Spleen (tissue), 11 donors: Measurements from ENCODE around the gene PPFIA2. TPM values are rescaled to one million over a fixed set of nuclear protein-coding genes. Genes with fewer than 3 reads are reported as not detected.

ENCODE experiments used
- DNase-seq: peaks from one replicate; pipeline ENCODE4 v3.0.0-alpha.2; 2020
- H3K27ac ChIP-seq, 8 donors: fragments of 200-600 bp; sonication (generic) in 7 of 8; 1 replicate in 4 of 8; 2 replicates in 4 of 8; pipeline versions ENCODE4 v1.5.0 to v1.8.0; 2016 to 2021; ENCODE audit warnings: inconsistent platforms in 4 of 8, mild to moderate bottlenecking in 4 of 8, moderate library complexity in 1 of 8
- H3K27me3 ChIP-seq, 7 donors: fragments of 200-600 bp; sonication (generic) in 6 of 7; replicated peaks in 1 of 7; 1 replicate in 4 of 7; 2 replicates in 3 of 7; pipeline versions ENCODE4 v1.5.0 to v1.8.0; 2016 to 2021; ENCODE audit warnings: inconsistent platforms in 3 of 7, mild to moderate bottlenecking in 1 of 7
- H3K36me3 ChIP-seq, 6 donors: fragments of 200-600 bp; sonication (generic) in 5 of 6; 1 replicate in 4 of 6; 2 replicates in 2 of 6; pipeline versions ENCODE4 v1.5.0 to v1.8.0; 2016 to 2021; ENCODE audit warnings: inconsistent platforms in 2 of 6
- H3K4me1 ChIP-seq, 6 donors: fragments of 200-600 bp; sonication (generic) in 5 of 6; 1 replicate in 3 of 6; 2 replicates in 3 of 6; pipeline versions ENCODE4 v1.5.0 to v1.8.0; 2016 to 2021; ENCODE audit warnings: inconsistent platforms in 3 of 6
- H3K4me3 ChIP-seq, 8 donors: fragments of 200-600 bp; sonication (generic) in 7 of 8; 1 replicate in 4 of 8; 2 replicates in 4 of 8; pipeline versions ENCODE4 v1.5.0 to v1.8.0; 2016 to 2021; ENCODE audit warnings: inconsistent platforms in 4 of 8, mild to moderate bottlenecking in 4 of 8, moderate library complexity in 2 of 8
- H3K9me3 ChIP-seq, 8 donors: fragments of 200-600 bp; sonication (generic) in 7 of 8; 1 replicate in 4 of 8; 2 replicates in 4 of 8; pipeline versions ENCODE4 v1.5.0 to v1.8.0; 2016 to 2021; ENCODE audit warnings: inconsistent platforms in 4 of 8
- CTCF ChIP-seq, 11 experiments: fragments of 200-600 bp in 7 of 11; fragments of 450-650 bp in 4 of 11; sonication (generic) in 4 of 11; IDR thresholded peaks in 8 of 11; conservative IDR thresholded peaks in 3 of 11; 1 replicate in 7 of 11; 2 replicates in 4 of 11; pipeline versions ENCODE4 v1.4.0 to v1.8.0; 2016 to 2021; ENCODE audit warnings: antibody characterized with exemption in 11 of 11, inconsistent platforms in 4 of 11, mild to moderate bottlenecking in 1 of 11
- POLR2A ChIP-seq, 3 donors: fragments of 450-650 bp; IDR thresholded peaks; one replicate each; pipeline ENCODE4 v1.5.1; 2017; ENCODE audit warnings: antibody characterized with exemption in 3 of 3, mild to moderate bottlenecking in 1 of 3
- POLR2AphosphoS5 ChIP-seq, 3 donors: sonication (generic); formaldehyde crosslinking; IDR thresholded peaks; one replicate each; pipeline ENCODE4 v1.5.1; 2017; ENCODE audit warnings: antibody characterized with exemption in 3 of 3
- WGBS, 5 donors: extraction: QIAGEN DNeasy Blood & Tissue Kit in 3 of 5; methylation state at CpG; one replicate each; pipeline versions ENCODE4 v1.1.5 to v1.1.7; 2013 to 2018; 5-methylcytosine and 5-hydroxymethylcytosine counted together
- intact Hi-C: fragments of 100-400 bp; cut with DNase I; formaldehyde crosslinking; loops from one replicate; pipeline ENCODE4 v1.15.0; 2023; ENCODE audit warnings: low total_unique reads
- polyA plus RNA-seq, 3 donors: library from polyadenylated mRNA; stranded (reverse); fragments of 200-250 nt; gene quantifications; one replicate each; pipeline ENCODE4 v1.2.1, GENCODE V29; 2013
- total RNA-seq, 7 donors: library from RNA; depleted of rRNA in 3 of 7; stranded (reverse); fragments of >200 nt in 3 of 7; fragmentation: NEBNext Ultra II Directional in 4 of 7; extraction: Animal tissue kit (Norgen Biotek cat#: 25700) in 4 of 7; gene quantifications; one replicate each; pipeline versions ENCODE4 v1.1.0 to v1.2.1, GENCODE V29; 2016 to 2021
- donor health status: healthy with polysubstance abuse.
- donor health status: DM: no; HTN: no; CAD: no; lungs with moderate emphysema.
- donor health status: DM: no; HTN: no; CAD: no.
- donor health status: Bipolar disorder and iron deficiency.
- donor health status: healthy.
- donor health status: DM: no; HTN: no; CAD: no.
- donor health status: DM: yes; HTN: yes; CAD: no.

Gene PPFIA2
- total and polyA plus RNA-seq, 10 donors: 0.04 to 1.1 (median 0.27) TPM; not detected in 2

- Histone ChIP-seq H3K4me3 (no peak overlapping the region), H3K36me3 (no peaks in the 10 kb centered on the region), H3K27me3 (no peaks in the 10 kb centered on the region), H3K4me1 (no peaks in the 10 kb centered on the region), H3K9me3 (no peaks in the 10 kb centered on the region), H3K27ac (no peak overlapping the region)
- DNase-seq: no peak
- intact Hi-C loops: no loop called here
- TF ChIP-seq CTCF (IDR thresholded peaks at IDR 0.05 in 8 of 11, conservative IDR thresholded peaks at IDR 0.05 in 3 of 11): no peak
- no peak for TF ChIP-seq POLR2A (IDR thresholded peaks at IDR 0.05)
- no peak for TF ChIP-seq POLR2AphosphoS5 (IDR thresholded peaks at IDR 0.05)
- WGBS, 5 donors: 44 to 76% (median 71%) methylated on average over 3 of the region's 3 CpGs
Measured at GRCh38 chr12:81375969-81376368, 383.2 kb downstream of the PPFIA2 start.

- H3K9me3 ChIP-seq: no peaks in the 10 kb centered on the region
- H3K4me3 ChIP-seq: no peak overlapping the region
- intact Hi-C loops: no loop called here
- TF ChIP-seq POLR2AphosphoS5 (IDR thresholded peaks at IDR 0.05) (no peak), CTCF (IDR thresholded peaks at IDR 0.05 in 8 of 11, conservative IDR thresholded peaks at IDR 0.05 in 3 of 11) (no peak), POLR2A (IDR thresholded peaks at IDR 0.05) (no peak)
- H3K27me3 ChIP-seq: no peaks in the 10 kb centered on the region
- no peaks in the 10 kb centered on the region for H3K36me3 ChIP-seq
- no peak for DNase-seq
- no peak overlapping the region for H3K27ac ChIP-seq
- no peaks in the 10 kb centered on the region for H3K4me1 ChIP-seq
- WGBS, 5 donors: 77 to 89% (median 86%) methylated on average over 1 of the region's 1 CpG
Measured at GRCh38 chr12:81370456-81370855, 388.7 kb downstream of the PPFIA2 start.

- H3K4me3 ChIP-seq: no peak overlapping the region
- no peaks in the 10 kb centered on the region for H3K36me3 ChIP-seq
- DNase-seq: no peak
- no peaks in the 10 kb centered on the region for H3K4me1 ChIP-seq
- intact Hi-C loops: no loop called here
- no peak for TF ChIP-seq CTCF (IDR thresholded peaks at IDR 0.05 in 8 of 11, conservative IDR thresholded peaks at IDR 0.05 in 3 of 11)
- no peak for TF ChIP-seq POLR2A (IDR thresholded peaks at IDR 0.05)
- no peak for TF ChIP-seq POLR2AphosphoS5 (IDR thresholded peaks at IDR 0.05)
- no peaks in the 10 kb centered on the region for H3K27me3 ChIP-seq
- no peak overlapping the region for H3K27ac ChIP-seq
- H3K9me3 ChIP-seq: no peaks in the 10 kb centered on the region
Measured at GRCh38 chr12:81369175-81369574, 390.0 kb downstream of the PPFIA2 start.

- Histone ChIP-seq H3K4me1 (no peaks in the 10 kb centered on the region), H3K36me3 (no peaks in the 10 kb centered on the region), H3K27ac (no peak overlapping the region), H3K27me3 (no peaks in the 10 kb centered on the region), H3K9me3 (no peaks in the 10 kb centered on the region), H3K4me3 (no peak overlapping the region)
- 53 to 65% (median 61%) methylated on average over 2 of the region's 2 CpGs for WGBS, 5 donors
- TF ChIP-seq POLR2AphosphoS5 (IDR thresholded peaks at IDR 0.05): no peak
- TF ChIP-seq POLR2A (IDR thresholded peaks at IDR 0.05): no peak
- no peak for TF ChIP-seq CTCF (IDR thresholded peaks at IDR 0.05 in 8 of 11, conservative IDR thresholded peaks at IDR 0.05 in 3 of 11)
- no peak for DNase-seq
- intact Hi-C loops: no loop called here
Measured at GRCh38 chr12:81365284-81365683, 393.9 kb downstream of the PPFIA2 start.
